GM11168 (cell line): ENCODE results near the gene ST6GAL1.
"Not testable (repeated sequence)": the region's sequence is repeated elsewhere in the genome, so short reads cannot be mapped to it uniquely, and the experiment has no call there.

ENCODE experiments used
- in situ Hi-C: fragments of 300-500 bp; cut with MboI; formaldehyde crosslinking; loops from one replicate; pipeline ENCODE4 v1.12.0; 2022; ENCODE audit warnings: low sequenced_read_pairs; ENCODE audit not compliant: unreplicated experiment

The ST6GAL1 gene, protein sequence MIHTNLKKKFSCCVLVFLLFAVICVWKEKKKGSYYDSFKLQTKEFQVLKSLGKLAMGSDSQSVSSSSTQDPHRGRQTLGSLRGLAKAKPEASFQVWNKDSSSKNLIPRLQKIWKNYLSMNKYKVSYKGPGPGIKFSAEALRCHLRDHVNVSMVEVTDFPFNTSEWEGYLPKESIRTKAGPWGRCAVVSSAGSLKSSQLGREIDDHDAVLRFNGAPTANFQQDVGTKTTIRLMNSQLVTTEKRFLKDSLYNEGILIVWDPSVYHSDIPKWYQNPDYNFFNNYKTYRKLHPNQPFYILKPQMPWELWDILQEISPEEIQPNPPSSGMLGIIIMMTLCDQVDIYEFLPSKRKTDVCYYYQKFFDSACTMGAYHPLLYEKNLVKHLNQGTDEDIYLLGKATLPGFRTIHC

DNA sequence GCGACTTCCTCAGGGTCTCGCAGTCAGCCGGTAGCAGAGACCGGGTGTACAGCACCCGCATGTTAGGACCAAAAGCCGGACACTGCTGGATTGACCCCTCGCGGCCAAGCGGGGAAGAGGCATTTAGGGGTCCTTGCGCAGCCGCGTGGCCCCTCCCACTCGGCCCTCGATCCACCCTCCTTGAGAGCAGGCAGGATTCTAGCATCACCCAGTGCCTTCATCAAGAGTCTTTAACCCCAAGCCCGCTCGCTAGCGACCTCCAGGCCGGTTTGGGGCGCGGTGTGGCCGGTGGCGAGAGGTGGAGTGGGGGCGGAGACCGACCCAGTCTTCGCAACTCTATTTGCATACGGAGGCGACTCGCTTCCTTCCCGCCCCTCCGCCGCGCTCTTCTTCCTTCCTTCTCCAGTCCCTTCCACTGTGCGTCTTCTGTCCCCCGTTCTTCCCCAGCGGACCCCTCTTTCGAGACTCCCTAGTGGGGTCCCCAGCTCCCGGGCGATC, at the start of gene ST6GAL1:
ST6GAL1 (plus strand) TSS at position 384 of the 498 bp plus-strand sequence. CDS start 112,178 bp downstream, outside the sequence.
- in situ Hi-C loops, result no loop called here

DNA sequence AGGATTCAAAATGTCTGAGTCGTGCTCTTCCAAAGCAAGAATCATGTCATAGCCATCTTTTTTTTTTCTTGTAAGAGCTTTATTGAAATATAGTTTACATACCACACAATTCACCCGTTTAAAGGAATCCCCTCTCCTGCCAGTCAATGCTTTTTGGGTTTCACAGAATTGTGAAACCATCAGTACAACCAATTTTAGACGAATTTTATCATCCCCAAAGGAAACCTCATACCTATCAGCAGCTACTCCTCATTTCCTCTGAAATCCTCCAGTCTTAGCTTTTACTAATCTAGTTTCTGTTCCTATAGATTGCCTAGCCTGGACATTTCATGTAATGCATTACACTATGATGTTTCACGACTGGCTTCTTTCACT, 48.2 kb upstream of the ST6GAL1 start:
- in situ Hi-C loops, result no loop called here

- in situ Hi-C loops, result no loop called here
Measured at GRCh38 chr3:186882881-186883685, 47.2 kb upstream of the ST6GAL1 start.

DNA sequence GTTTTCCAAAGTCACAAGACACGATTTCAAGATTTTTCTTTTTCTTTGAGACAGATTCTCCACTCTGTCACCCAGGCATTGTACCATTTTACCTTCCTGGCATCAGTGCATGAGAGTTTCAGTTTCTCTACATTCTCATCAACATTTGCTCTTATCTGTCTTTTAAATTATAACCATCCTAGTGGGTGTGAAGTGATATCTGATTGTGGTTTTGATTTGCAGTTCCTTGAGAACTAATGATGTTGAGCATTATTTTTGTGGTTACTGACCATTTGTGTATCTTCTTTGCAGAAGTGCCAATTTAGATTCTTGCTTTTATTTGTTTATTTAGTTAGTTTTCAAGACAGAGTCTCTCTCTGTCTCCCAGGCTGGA, 46.7 kb upstream of the ST6GAL1 start:
- in situ Hi-C loops, result no loop called here

- in situ Hi-C loops, result not testable (repeated sequence)
Measured at GRCh38 chr3:186884868-186885267, 45.5 kb upstream of the ST6GAL1 start.

- in situ Hi-C loops, result no loop called here
Measured at GRCh38 chr3:186886202-186886981, 43.9 kb upstream of the ST6GAL1 start.

- in situ Hi-C loops, result not testable (repeated sequence)
Measured at GRCh38 chr3:186887507-186887938, 42.8 kb upstream of the ST6GAL1 start.

DNA sequence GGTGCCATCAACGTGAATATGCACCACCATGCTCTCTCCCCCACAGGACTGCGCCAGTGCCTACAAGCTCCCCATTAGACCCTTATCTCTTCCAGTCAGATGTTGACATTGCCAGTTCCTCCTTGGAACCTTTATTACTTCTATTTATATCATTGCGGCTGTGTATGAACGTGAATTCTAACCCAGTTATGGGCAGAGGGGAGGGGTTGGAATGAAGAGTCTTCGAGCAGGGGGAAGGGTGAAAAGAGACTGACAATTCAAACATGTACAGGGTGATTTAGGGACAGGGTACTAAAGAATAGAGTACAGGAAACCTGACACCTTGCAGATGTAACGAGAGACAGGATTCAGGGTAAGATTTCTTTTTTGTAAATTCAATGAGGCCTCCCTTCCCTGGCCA, 41.8 kb upstream of the ST6GAL1 start:
- in situ Hi-C loops, result no loop called here

DNA sequence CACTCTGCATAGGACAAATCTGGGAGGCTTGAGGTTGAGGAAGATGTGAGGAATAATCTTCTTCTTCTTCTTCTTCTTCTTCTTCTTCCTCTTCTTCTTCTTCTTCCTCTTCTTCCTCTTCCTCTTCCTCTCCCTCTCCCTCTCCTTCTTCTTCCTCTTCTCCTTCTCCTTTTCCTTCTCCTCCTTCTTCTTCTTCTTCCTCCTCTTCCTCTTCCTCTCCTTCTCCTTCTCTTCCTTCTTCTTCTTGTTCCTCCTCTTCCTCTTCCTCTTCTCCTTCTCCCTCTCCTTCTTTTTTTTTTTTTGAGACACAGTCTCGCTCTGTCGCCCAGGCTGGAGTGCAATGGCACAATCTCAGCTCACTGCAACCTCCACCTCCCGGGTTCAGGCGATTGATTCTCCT, 40.6 kb upstream of the ST6GAL1 start:
- in situ Hi-C loops, result not testable (repeated sequence)

- in situ Hi-C loops, result no loop called here
Measured at GRCh38 chr3:186890911-186891310, 39.4 kb upstream of the ST6GAL1 start.

DNA sequence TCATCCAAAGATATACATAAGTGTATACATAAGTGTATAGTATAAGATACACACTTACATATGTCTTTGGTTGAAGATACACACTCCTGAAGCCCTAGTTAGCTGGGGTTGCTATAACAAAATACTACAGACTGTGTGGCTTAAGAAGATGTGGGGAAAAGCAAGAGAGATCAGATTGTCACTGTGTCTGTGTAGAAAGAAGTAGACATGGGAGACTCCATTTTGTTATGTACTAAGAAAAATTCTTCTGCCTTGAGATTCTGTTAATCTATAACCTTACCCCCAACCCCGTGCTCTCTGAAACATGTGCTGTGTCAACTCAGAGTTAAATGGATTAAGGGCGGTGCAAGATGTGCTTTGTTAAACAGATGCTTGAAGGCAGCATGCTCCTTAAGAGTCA, 37.3 kb upstream of the ST6GAL1 start:
- in situ Hi-C loops, result not testable (repeated sequence)

GRCh38 chr3:186895406-186895805, 34.9 kb upstream of the ST6GAL1 start:
- in situ Hi-C loops, result no loop called here

DNA sequence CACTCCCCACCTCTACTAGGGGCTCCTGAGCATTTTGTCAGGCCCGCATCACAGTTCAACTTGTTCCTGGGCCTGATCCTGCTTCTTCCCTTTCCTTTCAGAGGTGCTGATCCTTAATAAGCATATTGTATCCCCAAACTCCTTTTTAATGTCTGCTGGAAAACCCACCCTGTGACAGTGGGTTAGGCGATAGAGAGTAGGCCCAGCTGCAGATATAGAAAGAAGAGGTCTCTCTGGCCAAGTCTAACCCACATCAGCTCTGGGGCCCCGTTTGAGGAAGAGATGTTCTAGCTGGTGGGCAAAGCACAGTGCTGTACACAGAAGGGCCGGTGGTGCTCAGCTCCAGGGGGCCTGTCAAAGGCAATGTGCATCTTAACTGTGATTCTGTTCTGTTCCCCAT, 34.3 kb upstream of the ST6GAL1 start:
- in situ Hi-C loops, result no loop called here

- in situ Hi-C loops, result no loop called here
Measured at GRCh38 chr3:186896875-186897274, 33.5 kb upstream of the ST6GAL1 start.

DNA sequence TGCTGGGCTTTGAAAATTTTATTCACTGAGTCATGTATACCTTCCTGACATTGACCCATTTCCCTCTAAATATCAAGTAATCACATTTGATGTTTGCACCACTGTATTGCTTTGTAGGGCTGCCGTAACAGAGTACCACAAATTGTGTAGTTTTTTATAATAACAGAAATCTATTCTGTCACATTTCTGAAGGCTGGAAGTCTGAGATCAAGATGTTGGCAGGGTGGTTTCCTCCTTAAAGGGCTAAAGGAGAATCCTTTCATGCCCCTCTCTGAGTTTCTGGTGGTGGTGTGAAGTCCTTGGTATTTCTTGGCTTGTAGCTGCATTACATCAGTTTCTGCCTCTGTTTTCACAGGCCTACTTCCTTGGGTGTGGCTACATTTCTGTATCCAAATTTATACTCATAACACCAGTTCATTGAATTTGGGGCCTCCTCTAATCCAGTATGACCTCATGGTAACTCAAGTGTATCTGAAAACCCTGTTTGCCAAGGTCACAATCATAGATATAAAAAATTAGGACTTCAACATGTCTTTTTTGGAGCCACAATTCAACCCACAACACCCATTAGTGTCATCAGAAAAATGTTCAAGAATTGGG, 29.1 kb upstream of the ST6GAL1 start:
- in situ Hi-C loops, result no loop called here

GRCh38 chr3:186902154-186902553, 28.2 kb upstream of the ST6GAL1 start:
- in situ Hi-C loops, result no loop called here

DNA sequence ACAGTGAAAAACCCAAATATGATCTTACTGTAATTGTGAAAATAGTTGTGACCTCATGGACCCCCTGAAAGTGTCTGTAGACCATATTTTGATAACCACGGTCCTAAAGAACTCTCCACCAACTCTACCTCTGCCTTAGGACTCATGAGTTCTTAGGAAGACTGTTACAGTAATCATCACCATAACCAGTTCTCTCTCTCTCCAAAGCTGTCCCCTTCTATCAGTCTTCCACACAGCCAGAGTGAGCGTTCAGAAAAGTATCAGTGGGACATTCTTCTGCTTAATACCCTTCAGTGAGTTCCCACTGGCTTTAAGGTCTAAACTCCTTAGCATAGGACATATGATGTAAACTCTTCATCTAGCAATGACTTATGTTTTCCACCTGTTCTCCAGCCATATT, 27.6 kb upstream of the ST6GAL1 start:
- in situ Hi-C loops, result no loop called here

DNA sequence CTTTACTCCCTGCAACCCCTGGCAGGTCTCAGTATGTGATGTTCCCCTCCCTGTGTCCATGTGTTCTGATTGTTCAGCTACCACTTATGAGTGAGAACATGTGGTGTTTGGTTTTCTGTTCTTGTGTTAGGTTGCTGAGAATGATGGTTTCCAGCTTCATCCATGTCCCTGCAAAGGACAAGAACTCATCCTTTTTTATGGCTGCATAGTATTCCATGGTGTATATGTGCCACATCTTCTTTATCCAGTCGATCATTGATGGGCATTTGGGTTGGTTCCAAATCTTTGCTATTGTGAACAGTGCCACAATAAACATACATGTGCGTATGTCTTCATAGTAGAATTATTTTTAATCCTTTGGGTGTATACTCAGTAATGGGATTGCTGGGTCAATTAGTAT, 26.6 kb upstream of the ST6GAL1 start:
- in situ Hi-C loops, result not testable (repeated sequence)

DNA sequence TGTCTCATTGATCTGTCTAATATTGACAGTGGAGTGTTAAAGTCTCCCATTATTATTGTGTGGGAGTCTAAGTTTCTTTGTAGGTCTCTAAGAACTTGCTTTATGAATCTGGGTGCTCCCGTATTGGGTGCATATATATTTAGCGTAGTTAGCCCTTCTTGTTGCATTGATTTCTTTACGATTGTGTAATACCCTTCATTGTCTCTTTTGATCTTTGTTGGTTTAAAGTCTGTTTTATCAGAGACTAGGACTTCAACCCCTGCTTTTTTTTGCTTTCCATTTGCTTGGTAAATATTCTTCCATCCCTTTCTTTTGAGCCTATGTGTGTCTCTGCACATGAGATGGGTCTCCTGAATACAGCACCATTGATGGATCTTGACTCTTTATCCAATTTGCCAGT, 23.3 kb upstream of the ST6GAL1 start:
- in situ Hi-C loops, result not testable (repeated sequence)
